ENCODE results near the gene UTP18. TPM values are rescaled to one million over a fixed set of nuclear protein-coding genes. Genes with fewer than 3 reads are reported as not detected.

UTP18 gene
- total RNA-seq, 1 experiment from 2014 or later = 55.3 TPM

DNA sequence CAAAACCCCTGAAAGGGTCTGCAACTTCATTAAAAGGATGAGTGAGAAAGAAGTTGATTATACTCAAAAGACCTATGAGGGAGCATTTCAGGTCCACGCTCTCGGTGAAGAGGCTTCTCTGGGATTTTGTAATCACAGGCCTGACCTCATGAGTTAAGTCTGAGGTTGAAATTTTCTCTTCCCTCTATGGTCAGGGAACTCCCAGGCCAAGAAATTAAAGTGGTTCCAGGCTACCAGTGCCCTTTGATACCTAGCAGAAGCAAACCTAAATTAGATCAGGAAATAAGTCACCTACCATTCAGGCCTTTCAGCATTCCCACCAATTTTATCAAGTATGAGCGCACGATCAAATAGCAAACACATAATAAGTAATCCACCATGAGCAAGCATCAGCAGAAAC is 28.3 kb upstream of the UTP18 start:
- CTCF ChIA-PET = no interaction called here
- no peaks in the 10 kb centered on the region for H3K9me3 Mint-ChIP-seq (ENCODE audit: unreplicated experiment)
- Histone ChIP-seq H3K4me1 (no peaks in the 10 kb centered on the region), H3K9me3 (peaks cover 6% of the 10 kb centered on the region), H3K27me3 (replicated peaks; ENCODE audit: control insufficient read depth, insufficient read depth, low read length) (no peaks in the 10 kb centered on the region), H3K36me3 (ENCODE audit: control insufficient read depth, insufficient read depth, low read length) (no peaks in the 10 kb centered on the region; the same call in 1 of the 2 replicates), H3K4me3 (ENCODE audit: low read depth, low read length) (no peak overlapping the region)
- no peak overlapping the region for H3K4me3 Mint-ChIP-seq (ENCODE audit: unreplicated experiment)
- no peaks in the 10 kb centered on the region for H3K36me3 Mint-ChIP-seq (ENCODE audit: insufficient read depth, unreplicated experiment)
- no peak overlapping the region for H3K27ac Mint-ChIP-seq (ENCODE audit: unreplicated experiment)
- no peak for TF ChIP-seq CTCF (IDR thresholded peaks at IDR 0.05; ENCODE audit: insufficient read depth in 1 of 2, low read depth in 1 of 2, low read length in 1 of 2, severe bottlenecking in 1 of 2, unreplicated experiment in 1 of 2)
- no peak for DNase-seq
- no peaks in the 10 kb centered on the region for H3K4me1 Mint-ChIP-seq (ENCODE audit: low read depth, unreplicated experiment)
- POLR2A ChIA-PET = no interaction called here
- no TSS peak for BruUV-seq (replicated peaks)
- intact Hi-C loops (cut with micrococcal nuclease; ENCODE audit: unreplicated experiment) = no loop called here
- H3K27me3 Mint-ChIP-seq (ENCODE audit: insufficient read depth, unreplicated experiment) = no peaks in the 10 kb centered on the region

- H3K4me3 Mint-ChIP-seq (ENCODE audit: unreplicated experiment) = no peak overlapping the region
- no peaks in the 10 kb centered on the region for H3K9me3 Mint-ChIP-seq (ENCODE audit: unreplicated experiment)
- H3K27me3 Mint-ChIP-seq (ENCODE audit: insufficient read depth, unreplicated experiment) = no peaks in the 10 kb centered on the region
- DNase-seq = no peak
- Histone ChIP-seq H3K36me3 (ENCODE audit: control insufficient read depth, insufficient read depth, low read length) (no peaks in the 10 kb centered on the region; the same call in none of the 2 replicates), H3K27me3 (replicated peaks; ENCODE audit: control insufficient read depth, insufficient read depth, low read length) (no peaks in the 10 kb centered on the region), H3K4me1 (no peaks in the 10 kb centered on the region), H3K4me3 (ENCODE audit: low read depth, low read length) (no peak overlapping the region), H3K9me3 (peaks cover 6% of the 10 kb centered on the region)
- ChIA-PET CTCF (no interaction called here), POLR2A (no interaction called here)
- intact Hi-C loops (cut with micrococcal nuclease; ENCODE audit: unreplicated experiment) = no loop called here
- H3K36me3 Mint-ChIP-seq (ENCODE audit: insufficient read depth, unreplicated experiment) = peaks cover 16% of the 10 kb centered on the region
- H3K27ac Mint-ChIP-seq (ENCODE audit: unreplicated experiment) = no peak overlapping the region
- BruUV-seq (replicated peaks) = no TSS peak
- no peak for TF ChIP-seq CTCF (IDR thresholded peaks at IDR 0.05; ENCODE audit: insufficient read depth in 1 of 2, low read depth in 1 of 2, low read length in 1 of 2, severe bottlenecking in 1 of 2, unreplicated experiment in 1 of 2)
- H3K4me1 Mint-ChIP-seq (ENCODE audit: low read depth, unreplicated experiment) = no peaks in the 10 kb centered on the region
Measured at GRCh38 chr17:51234162-51234561, 26.2 kb upstream of the UTP18 start.

GRCh38 chr17:51238255-51238887 is 22.0 kb upstream of the UTP18 start:
- Mint-ChIP-seq H3K9me3 (ENCODE audit: unreplicated experiment) (no peaks in the 10 kb centered on the region), H3K4me3 (ENCODE audit: unreplicated experiment) (no peak overlapping the region), H3K36me3 (ENCODE audit: insufficient read depth, unreplicated experiment) (peaks cover 28% of the 10 kb centered on the region), H3K27ac (ENCODE audit: unreplicated experiment) (no peak overlapping the region), H3K4me1 (ENCODE audit: low read depth, unreplicated experiment) (peaks cover 7% of the 10 kb centered on the region), H3K27me3 (ENCODE audit: insufficient read depth, unreplicated experiment) (no peaks in the 10 kb centered on the region)
- ChIA-PET POLR2A (interaction anchor here (0.6 kb wide), 1 partner anchor 17 kb away, joined by 3 read pairs; no protein-coding TSS in a partner anchor), CTCF (no interaction called here)
- Histone ChIP-seq H3K27me3 (replicated peaks; ENCODE audit: control insufficient read depth, insufficient read depth, low read length) (no peaks in the 10 kb centered on the region), H3K9me3 (peaks cover 6% of the 10 kb centered on the region), H3K4me3 (ENCODE audit: low read depth, low read length) (no peak overlapping the region), H3K36me3 (ENCODE audit: control insufficient read depth, insufficient read depth, low read length) (no peaks in the 10 kb centered on the region; the same call in none of the 2 replicates), H3K4me1 (no peaks in the 10 kb centered on the region)
- TF ChIP-seq CTCF (IDR thresholded peaks at IDR 0.05; ENCODE audit: insufficient read depth in 1 of 2, low read depth in 1 of 2, low read length in 1 of 2, severe bottlenecking in 1 of 2, unreplicated experiment in 1 of 2) = no peak
- intact Hi-C loops (cut with micrococcal nuclease; ENCODE audit: unreplicated experiment) = no loop called here
- BruUV-seq (replicated peaks) = no TSS peak
- DNase-seq = no peak
